HCT116 (cell line): ENCODE results near the gene ALDH9A1. TPM values are rescaled to one million over a fixed set of nuclear protein-coding genes. Genes with fewer than 3 reads are reported as not detected.

Experiments used
- ATAC-seq: fragments of 200-7000 bp; cut with Tn5 transposase; 2 replicates; pipeline ENCODE4 v1.9.1; 2020; ENCODE audit warnings: mild to moderate bottlenecking, moderate library complexity
- BruUV-seq: library from RNA; stranded (reverse); fragments of 400-500 nt; replicated peaks from 2 replicates; lab custom pipeline; 2021; lab: Mats Ljungman, UMichigan
- CTCF ChIA-PET: fragments of 300-600 bp; sonication (Branson Sonifier 250); formaldehyde crosslinking; loops from one replicate; lab custom pipeline; 2021; ENCODE audit warnings: antibody characterized with exemption; lab: Charles Lee
- POLR2A ChIA-PET: fragments of 300-600, 350-600 bp; sonication (Branson Sonifier 250); formaldehyde crosslinking; loops from one replicate; lab custom pipeline; 2021; ENCODE audit warnings: antibody characterized with exemption; lab: Charles Lee
- RAD21 ChIA-PET, 2 experiments: fragments of 300-600 bp; sonication (Branson Sonifier 250); formaldehyde crosslinking; loops; one replicate each; lab custom pipeline; 2023; ENCODE audit warnings: low total read pairs in 2 of 2; ENCODE audit not compliant: uncharacterized antibody in 2 of 2, unreplicated experiment in 2 of 2, low non-redundant PET in 1 of 2; lab: Charles Lee
- DNase-seq: peaks from one replicate; pipeline ENCODE4 v3.0.0-alpha.2; 2010; ENCODE audit warnings: low read depth, low spot score
- H2AFZ ChIP-seq: fragments of 200-600 bp; shearing (Covaris generic), sonication (generic); 2 replicates; pipeline ENCODE4 v1.6.1; 2017; ENCODE audit warnings: low read depth, mixed run types, mixed read lengths, antibody characterized with exemption, low read length; ENCODE audit not compliant: poor library complexity, severe bottlenecking
- H3K27ac ChIP-seq: 2 replicates; pipeline ENCODE4 v1.5.1; 2012; ENCODE audit warnings: low read depth, low read length
- H3K27me3 ChIP-seq: fragments of 200-600 bp; sonication (generic); 2 replicates; pipeline ENCODE4 v1.6.1; 2016; ENCODE audit warnings: mixed run types, low read length, mixed read lengths; ENCODE audit not compliant: insufficient read depth
- H3K36me3 ChIP-seq, 2 experiments: fragments of 200-500 bp in 1 of 2; fragments of 200-600 bp in 1 of 2; sonication (Bioruptor generic) in 1 of 2; sonication (generic) in 1 of 2; 2 replicates each; pipeline versions ENCODE4 v1.5.1 to v1.6.1; 2014 to 2016; ENCODE audit warnings: low read length in 2 of 2, inconsistent platforms in 1 of 2, mixed read lengths in 1 of 2, mixed run types in 1 of 2; ENCODE audit not compliant: insufficient read depth in 2 of 2, control insufficient read depth in 1 of 2
- H3K4me1 ChIP-seq, 2 experiments: fragments of 200-600 bp in 1 of 2; sonication (generic) in 1 of 2; 2 replicates each; pipeline versions ENCODE4 v1.5.1 to v1.6.1; 2012 to 2017; ENCODE audit warnings: low read length in 2 of 2, inconsistent platforms in 1 of 2, mild to moderate bottlenecking in 1 of 2, mixed read lengths in 1 of 2, mixed run types in 1 of 2, moderate library complexity in 1 of 2; ENCODE audit not compliant: insufficient read depth in 2 of 2, control insufficient read depth in 1 of 2
- H3K4me2 ChIP-seq: fragments of 200-600 bp; sonication (generic); 2 replicates; pipeline ENCODE4 v1.6.1; 2017; ENCODE audit warnings: mixed run types, low read length, mixed read lengths
- H3K4me3 ChIP-seq, 2 experiments: fragments of 200-600 bp in 1 of 2; sonication (generic) in 1 of 2; replicated peaks in 1 of 2; 2 replicates each; pipeline ENCODE4 v1.5.1; 2011 to 2016; ENCODE audit warnings: low read length in 2 of 2, control low read depth in 1 of 2, low read depth in 1 of 2, mild to moderate bottlenecking in 1 of 2, mixed read lengths in 1 of 2, mixed run types in 1 of 2
- H3K79me2 ChIP-seq: fragments of 200-600 bp; sonication (generic); 2 replicates; pipeline ENCODE4 v1.6.1; 2017; ENCODE audit warnings: mild to moderate bottlenecking, mixed run types, low read length, moderate library complexity, mixed read lengths; ENCODE audit not compliant: insufficient read depth
- H3K9ac ChIP-seq: fragments of 200-600 bp; sonication (generic); 2 replicates; pipeline ENCODE4 v1.6.1; 2016; ENCODE audit warnings: low read length, mixed read lengths
- H3K9me2 ChIP-seq: fragments of 200-600 bp; sonication (generic), shearing (Covaris generic); 2 replicates; pipeline ENCODE4 v1.6.1; 2017; ENCODE audit warnings: mixed run types, mild to moderate bottlenecking, moderate library complexity; ENCODE audit not compliant: insufficient read depth
- H3K9me3 ChIP-seq, 2 experiments: fragments of 200-500 bp in 1 of 2; fragments of 200-600 bp in 1 of 2; sonication (Bioruptor generic) in 1 of 2; sonication (generic) in 1 of 2; 2 replicates each; pipeline ENCODE4 v1.6.1; 2014 to 2017; ENCODE audit warnings: low read length in 2 of 2, mixed read lengths in 2 of 2, inconsistent platforms in 1 of 2, low read depth in 1 of 2, mild to moderate bottlenecking in 1 of 2, mixed run types in 1 of 2, moderate library complexity in 1 of 2; ENCODE audit not compliant: control insufficient read depth in 1 of 2, insufficient read depth in 1 of 2
- H4K20me1 ChIP-seq: fragments of 200-600 bp; sonication (generic), shearing (Covaris generic); 2 replicates; pipeline ENCODE4 v1.6.1; 2017; ENCODE audit warnings: mixed run types, mild to moderate bottlenecking, moderate library complexity; ENCODE audit not compliant: insufficient read depth
- CEBPB ChIP-seq: IDR thresholded peaks from 2 replicates; pipeline ENCODE4 v1.6.1; 2012; ENCODE audit warnings: low read depth
- FOSL1 ChIP-seq: IDR thresholded peaks from 2 replicates; pipeline ENCODE4 v1.6.1; 2012; ENCODE audit warnings: low read depth
- JUND ChIP-seq: IDR thresholded peaks from 2 replicates; pipeline ENCODE4 v1.6.1; 2012
- MAX ChIP-seq: IDR thresholded peaks from 2 replicates; pipeline ENCODE4 v1.6.1; 2012
- REST ChIP-seq: IDR thresholded peaks from 2 replicates; pipeline ENCODE4 v1.6.1; 2012; ENCODE audit warnings: low read depth
- SIN3A ChIP-seq: IDR thresholded peaks from 2 replicates; pipeline ENCODE4 v1.6.1; 2012; ENCODE audit warnings: low read depth
- SP1 ChIP-seq: IDR thresholded peaks from 2 replicates; pipeline ENCODE4 v1.6.1; 2012; ENCODE audit warnings: low read depth
- YY1 ChIP-seq: IDR thresholded peaks from 2 replicates; pipeline ENCODE4 v1.6.1; 2011; ENCODE audit warnings: low read length, low read depth, moderate library complexity, mild to moderate bottlenecking; ENCODE audit not compliant: insufficient replicate concordance; ENCODE audit errors: extremely low read depth
- intact Hi-C: fragments of 100-400 bp; cut with micrococcal nuclease; formaldehyde crosslinking; loops from 2 replicates; pipeline ENCODE4 v1.10.0; 2022
- total RNA-seq: library from RNA; stranded (reverse); gene quantifications from one replicate; pipeline ENCODE4 v1.2.1, GENCODE V29; 2021; ENCODE audit not compliant: unreplicated experiment

ALDH9A1 gene
- total RNA-seq, 1 experiment from 2014 or later = 46.0 TPM

DNA sequence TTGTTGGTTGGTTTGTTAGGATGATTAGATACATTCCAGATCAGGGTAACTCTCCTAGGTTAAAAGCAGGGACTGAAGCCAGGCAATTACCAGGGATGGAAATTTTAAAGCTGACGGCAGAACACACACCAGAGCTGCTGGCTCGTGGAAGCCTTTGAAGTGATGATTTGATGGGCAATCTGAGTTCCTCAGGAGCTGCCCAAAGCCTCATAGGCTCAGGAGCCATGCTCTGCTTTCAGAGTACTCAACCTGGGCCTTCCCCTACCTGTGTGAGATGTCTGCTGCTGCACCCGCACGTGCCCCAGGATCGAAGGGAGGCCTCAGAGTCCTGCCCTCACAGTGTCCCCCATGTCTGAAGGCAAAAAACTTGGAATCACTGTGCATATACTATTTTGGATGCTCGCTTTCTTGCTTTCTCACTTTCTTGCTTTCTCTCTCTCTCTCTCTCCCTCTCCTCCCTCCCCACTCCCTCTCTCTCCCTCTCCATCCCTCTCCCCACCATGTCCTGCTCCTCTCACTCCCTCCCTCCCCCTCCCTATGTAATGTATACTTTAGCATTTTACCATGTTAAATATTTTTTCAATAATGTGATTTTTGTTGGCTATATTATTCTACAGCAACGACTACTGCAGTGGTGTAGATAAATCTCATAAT lies 49.3 kb downstream of the ALDH9A1 start:
- Histone ChIP-seq H3K27ac (no peak overlapping the region), H3K4me3 (no peak overlapping the region), H4K20me1 (no peaks in the 10 kb centered on the region), H3K79me2 (no peaks in the 10 kb centered on the region), H3K9me2 (no peaks in the 10 kb centered on the region), H2AFZ (no peak overlapping the region), H3K9me3 (no peaks in the 10 kb centered on the region), H3K4me1 (peaks cover 6 to 23% of the 10 kb centered on the region in 2 experiments), H3K9ac (no peak overlapping the region), H3K36me3 (0 out of 4 replicates have a peak, but pooled peaks cover 2 to 4% of the 10 kb centered on the region in 2 experiments), H3K4me2 (no peak overlapping the region), H3K27me3 (no peaks in the 10 kb centered on the region)
- ChIA-PET RAD21 (no interaction called here), CTCF (no interaction called here), POLR2A (no interaction called here)
- ATAC-seq (no peak), DNase-seq (no peak)
- TF ChIP-seq CEBPB = no peak
- no peak for TF ChIP-seq SIN3A
- no peak for TF ChIP-seq REST
- TF ChIP-seq YY1 = no peak
- no peak for TF ChIP-seq SP1
- TF ChIP-seq JUND = no peak
- no peak for TF ChIP-seq MAX
- TF ChIP-seq FOSL1 = no peak
- BruUV-seq = no TSS peak
- intact Hi-C loops = no loop called here
